SJSA1 (cell line): ENCODE measurements around the gene ITK. TPM values are rescaled to one million over a fixed set of nuclear protein-coding genes. Genes with fewer than 3 reads are reported as not detected.

Experiments used
- DNase-seq, 2 experiments: peaks; one replicate each; pipeline ENCODE4 v3.0.0-alpha.2; 2015 to 2020; ENCODE audit warnings: low spot score in 2 of 2, low read depth in 1 of 2
- H3K27ac ChIP-seq: fragments of 250-450 bp; sonication (Bioruptor Pico); 2 replicates; pipeline ENCODE4 v1.5.1; 2020; ENCODE audit warnings: mild to moderate bottlenecking, moderate library complexity
- H3K27me3 ChIP-seq: fragments of 250-450 bp; sonication (Bioruptor Pico); replicated peaks from 2 replicates; pipeline ENCODE4 v1.5.1; 2020; ENCODE audit warnings: mild to moderate bottlenecking, moderate library complexity
- H3K36me3 ChIP-seq: fragments of 250-450 bp; sonication (Bioruptor Pico); 2 replicates; pipeline ENCODE4 v1.5.1; 2020; ENCODE audit warnings: mild to moderate bottlenecking
- H3K4me1 ChIP-seq: fragments of 250-450 bp; sonication (Bioruptor Pico); replicated peaks from 2 replicates; pipeline ENCODE4 v1.6.1; 2021; ENCODE audit warnings: mild to moderate bottlenecking
- H3K4me3 ChIP-seq: fragments of 250-450 bp; sonication (Bioruptor Pico); 2 replicates; pipeline ENCODE4 v1.5.1; 2020; ENCODE audit warnings: mild to moderate bottlenecking
- H3K9me3 ChIP-seq: fragments of 250-450 bp; sonication (Bioruptor Pico); replicated peaks from 2 replicates; pipeline ENCODE4 v1.5.1; 2020; ENCODE audit warnings: mild to moderate bottlenecking
- total RNA-seq: library from RNA; depleted of rRNA; stranded (reverse); fragments of >200 nt; shearing (Covaris generic); gene quantifications from 2 replicates; pipeline ENCODE4 v1.2.3, GENCODE V29; 2014

Gene ITK
- total RNA-seq, 1 experiment from 2014 or later, result not detected

GRCh38 chr5:157278319-157279037 is 97.8 kb downstream of the ITK start:
- no peak for DNase-seq
- Histone ChIP-seq H3K36me3 (no peaks in the 10 kb centered on the region), H3K27ac (no peak overlapping the region), H3K27me3 (0 out of 2 replicates have a peak, but pooled peaks cover 3% of the 10 kb centered on the region), H3K4me1 (no peaks in the 10 kb centered on the region), H3K4me3 (no peak overlapping the region), H3K9me3 (0 out of 2 replicates have a peak, but pooled peaks cover 3% of the 10 kb centered on the region)

- no peaks in the 10 kb centered on the region for H3K36me3 ChIP-seq
- H3K9me3 ChIP-seq, result no peaks in the 10 kb centered on the region
- DNase-seq, result no peak
- no peak overlapping the region for H3K4me3 ChIP-seq
- H3K4me1 ChIP-seq, result no peaks in the 10 kb centered on the region
- 0 out of 2 replicates have a peak, but pooled peaks cover 3% of the 10 kb centered on the region for H3K27me3 ChIP-seq
- no peak overlapping the region for H3K27ac ChIP-seq
These were observed 99.1 kb downstream of the ITK start for GRCh38 chr5:157279605-157280239.

GRCh38 chr5:157280927-157281326 is 100.3 kb downstream of the ITK start:
- Histone ChIP-seq H3K4me1 (no peaks in the 10 kb centered on the region), H3K9me3 (no peaks in the 10 kb centered on the region), H3K4me3 (no peak overlapping the region), H3K36me3 (no peaks in the 10 kb centered on the region), H3K27me3 (0 out of 2 replicates have a peak, but pooled peaks cover 3% of the 10 kb centered on the region), H3K27ac (no peak overlapping the region)
- no peak for DNase-seq

GRCh38 chr5:157282150-157282549 is 101.5 kb downstream of the ITK start:
- Histone ChIP-seq H3K4me1 (no peaks in the 10 kb centered on the region), H3K27me3 (0 out of 2 replicates have a peak, but pooled peaks cover 3% of the 10 kb centered on the region), H3K27ac (no peak overlapping the region), H3K36me3 (no peaks in the 10 kb centered on the region), H3K4me3 (no peak overlapping the region), H3K9me3 (no peaks in the 10 kb centered on the region)
- no peak for DNase-seq

GRCh38 chr5:157283434-157283833 is 102.8 kb downstream of the ITK start:
- Histone ChIP-seq H3K27me3 (0 out of 2 replicates have a peak, but pooled peaks cover 3% of the 10 kb centered on the region), H3K4me1 (no peaks in the 10 kb centered on the region), H3K9me3 (no peaks in the 10 kb centered on the region)

DNA sequence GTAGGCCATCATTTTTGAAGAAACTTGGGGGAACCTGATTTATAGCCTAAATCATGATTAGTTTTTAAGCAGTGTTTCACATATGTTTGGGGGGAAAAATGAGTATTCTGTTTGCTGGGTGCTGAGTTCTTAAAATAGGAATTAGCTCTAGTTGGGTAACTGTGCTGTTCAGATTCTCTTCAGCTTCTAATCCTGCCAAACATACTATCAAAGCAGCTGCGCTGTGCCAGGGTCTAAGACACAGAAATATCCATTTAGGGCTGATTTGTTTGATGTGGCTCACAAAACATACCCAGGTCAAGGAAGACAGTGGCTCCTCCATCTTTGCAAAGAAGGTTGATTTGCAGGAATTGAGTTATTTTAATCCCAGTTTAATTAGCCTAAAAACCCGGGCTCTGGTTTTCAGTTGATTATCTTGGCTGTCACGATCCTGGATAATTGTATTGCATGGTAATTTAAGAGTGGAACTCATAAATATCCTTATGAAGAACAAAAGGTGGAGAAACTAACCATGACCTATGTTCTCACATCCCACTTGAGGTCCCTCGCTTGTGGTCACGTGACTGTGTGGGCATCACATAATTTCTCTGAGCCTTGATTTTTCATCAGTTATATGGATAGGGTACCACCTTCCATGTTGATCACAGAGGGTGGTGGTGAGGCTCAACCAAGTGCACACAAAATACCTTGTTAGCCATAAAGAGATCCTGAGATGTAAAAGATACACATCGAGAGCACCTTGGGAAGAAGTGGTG is 104.0 kb downstream of the ITK start:
- H3K4me1 ChIP-seq, result no peaks in the 10 kb centered on the region
- H3K27ac ChIP-seq, result no peak overlapping the region
- H3K27me3 ChIP-seq, result 0 out of 2 replicates have a peak, but pooled peaks cover 3% of the 10 kb centered on the region
- no peaks in the 10 kb centered on the region for H3K9me3 ChIP-seq
- H3K36me3 ChIP-seq, result no peaks in the 10 kb centered on the region
- no peak overlapping the region for H3K4me3 ChIP-seq
- no peak for DNase-seq

More at GRCh38 chr5:157283434-157283833, 102.8 kb downstream of the ITK start:
- no peak overlapping the region for H3K4me3 ChIP-seq
- H3K27ac ChIP-seq, result no peak overlapping the region
- H3K36me3 ChIP-seq, result no peaks in the 10 kb centered on the region
- no peak for DNase-seq

DNA sequence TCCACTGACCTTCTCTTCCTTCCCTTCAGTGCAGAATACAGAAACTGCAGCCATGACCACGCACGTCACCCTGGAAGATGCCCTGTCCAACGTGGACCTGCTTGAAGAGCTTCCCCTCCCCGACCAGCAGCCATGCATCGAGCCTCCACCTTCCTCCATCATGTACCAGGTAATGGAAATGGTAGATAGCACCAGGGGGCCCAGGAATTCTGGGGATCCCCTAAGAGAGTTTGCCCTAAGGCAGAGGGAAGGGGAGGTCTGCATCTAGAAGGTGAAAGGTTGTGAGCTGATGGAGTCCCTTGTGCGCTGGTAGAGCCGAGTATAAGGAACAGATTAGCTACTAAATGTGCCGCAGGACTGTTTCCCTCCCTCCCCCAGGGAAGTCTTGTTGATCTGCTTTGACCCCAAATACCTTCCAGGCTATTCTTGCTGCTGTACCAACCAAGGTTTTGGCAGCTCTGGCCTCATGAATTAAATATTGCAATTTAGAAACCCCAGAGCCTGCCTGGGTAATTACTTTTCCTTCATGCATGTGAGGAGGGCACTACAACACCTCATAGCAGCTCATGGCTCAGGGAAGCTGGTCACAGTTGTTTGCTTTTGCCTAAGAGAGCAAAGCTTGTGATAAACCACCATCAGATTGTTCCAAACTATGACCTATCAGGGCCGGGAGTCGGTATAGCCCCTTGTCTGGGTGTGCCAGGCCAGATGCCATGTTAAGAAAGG is 104.8 kb downstream of the ITK start:
- no peak overlapping the region for H3K4me3 ChIP-seq
- H3K36me3 ChIP-seq, result no peaks in the 10 kb centered on the region
- no peak for DNase-seq
- 0 out of 2 replicates have a peak, but pooled peaks cover 3% of the 10 kb centered on the region for H3K27me3 ChIP-seq
- peaks cover 8% of the 10 kb centered on the region for H3K4me1 ChIP-seq
- H3K27ac ChIP-seq, result no peak overlapping the region
- H3K9me3 ChIP-seq, result no peaks in the 10 kb centered on the region

DNA sequence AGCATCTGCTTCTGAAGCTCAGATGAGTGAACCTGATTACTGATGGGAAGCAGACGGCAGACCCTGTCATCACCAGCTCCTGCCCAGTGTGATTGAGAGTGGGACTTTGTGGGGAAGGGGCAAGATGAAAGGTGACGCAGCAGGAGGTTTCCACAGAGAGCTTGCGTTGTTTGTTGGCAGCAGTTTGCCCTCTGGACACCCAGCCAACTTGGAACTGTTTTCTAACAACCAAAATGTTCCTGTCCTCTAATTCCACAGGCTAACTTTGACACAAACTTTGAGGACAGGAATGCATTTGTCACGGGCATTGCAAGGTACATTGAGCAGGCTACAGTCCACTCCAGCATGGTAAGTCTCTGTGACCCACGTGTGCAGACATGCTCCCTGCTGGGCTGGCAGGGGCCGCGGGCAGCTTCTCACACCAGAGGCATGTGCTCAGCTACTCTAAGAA is 106.1 kb downstream of the ITK start:
- H3K27me3 ChIP-seq, result 0 out of 2 replicates have a peak, but pooled peaks cover 3% of the 10 kb centered on the region
- no peak for DNase-seq
- H3K9me3 ChIP-seq, result no peaks in the 10 kb centered on the region
- H3K36me3 ChIP-seq, result no peaks in the 10 kb centered on the region
- no peak overlapping the region for H3K4me3 ChIP-seq
- no peak overlapping the region for H3K27ac ChIP-seq
- H3K4me1 ChIP-seq, result peaks cover 16% of the 10 kb centered on the region

DNA sequence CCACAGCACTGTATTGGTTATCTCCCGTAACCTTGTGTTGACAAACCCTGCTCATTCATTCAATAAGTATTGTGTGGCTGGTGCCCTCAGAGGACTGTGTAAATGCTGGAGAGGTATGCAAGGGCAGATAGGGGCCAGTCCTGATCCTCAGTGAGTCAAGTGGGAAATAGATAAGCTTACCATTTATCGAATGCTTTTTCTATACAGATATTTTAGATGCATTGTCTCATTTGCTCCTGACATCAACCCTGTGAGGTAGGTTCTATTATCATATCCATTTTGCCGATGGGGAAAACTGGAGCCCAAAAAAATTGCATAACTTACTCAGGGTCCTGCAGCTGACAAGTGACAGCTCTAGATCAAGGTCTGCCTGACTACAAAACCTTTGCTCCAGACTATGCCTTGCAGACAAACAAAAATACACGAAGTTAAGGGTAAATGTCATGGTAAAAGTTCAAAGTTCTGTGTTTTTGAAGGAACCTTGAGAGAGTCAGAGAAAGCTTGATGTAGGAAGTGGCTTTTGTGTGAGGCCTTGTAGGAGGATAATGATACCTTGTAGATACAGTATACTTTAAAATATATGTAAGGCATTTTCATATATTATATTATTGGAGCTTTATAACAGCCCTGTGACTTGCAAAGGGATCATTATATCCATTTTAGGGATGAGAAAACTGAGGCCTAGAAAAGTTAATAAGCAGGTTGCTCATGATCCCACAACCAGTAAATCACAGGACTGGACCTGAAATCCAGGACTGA is 107.9 kb downstream of the ITK start:
- no peak overlapping the region for H3K27ac ChIP-seq
- H3K9me3 ChIP-seq, result no peaks in the 10 kb centered on the region
- no peaks in the 10 kb centered on the region for H3K27me3 ChIP-seq
- no peak for DNase-seq
- H3K4me1 ChIP-seq, result peaks cover 16% of the 10 kb centered on the region
- H3K36me3 ChIP-seq, result no peaks in the 10 kb centered on the region
- no peak overlapping the region for H3K4me3 ChIP-seq

DNA sequence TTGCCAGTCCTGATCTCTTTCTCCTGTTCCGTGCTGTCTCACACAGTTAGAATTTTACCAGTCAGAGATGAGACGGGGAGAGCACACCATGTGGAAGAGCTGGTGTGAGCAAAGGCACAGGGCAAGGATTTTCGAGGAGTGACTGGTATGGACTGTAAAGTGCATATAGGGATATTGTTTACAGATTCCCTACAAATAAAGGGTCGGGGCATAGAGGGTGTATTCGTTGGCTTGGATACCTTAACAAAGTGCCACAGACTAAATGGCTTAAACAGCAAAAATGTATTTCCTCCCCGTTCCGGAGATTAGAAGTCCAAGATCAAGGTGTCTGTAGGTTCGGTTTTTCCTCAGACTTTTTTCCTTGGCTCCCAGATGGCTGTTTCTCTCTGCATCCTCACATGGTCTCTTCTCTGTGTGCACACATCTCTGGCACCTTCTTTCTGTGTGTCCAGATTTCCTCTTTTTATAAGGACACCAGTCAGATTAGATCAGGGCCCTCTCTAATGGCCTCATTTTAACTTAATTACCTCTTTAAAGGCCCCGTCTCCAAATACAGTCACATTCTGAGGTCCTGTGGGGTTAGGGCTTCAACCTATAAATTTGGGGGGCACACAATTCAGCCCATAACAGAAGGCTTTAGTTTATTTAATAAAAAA is 108.7 kb downstream of the ITK start:
- H3K27me3 ChIP-seq, result no peaks in the 10 kb centered on the region
- H3K4me3 ChIP-seq, result no peak overlapping the region
- H3K27ac ChIP-seq, result no peak overlapping the region
- no peaks in the 10 kb centered on the region for H3K9me3 ChIP-seq
- peaks cover 16% of the 10 kb centered on the region for H3K4me1 ChIP-seq
- DNase-seq, result no peak
- no peaks in the 10 kb centered on the region for H3K36me3 ChIP-seq

GRCh38 chr5:157290156-157290980 is 109.7 kb downstream of the ITK start:
- Histone ChIP-seq H3K27ac (no peak overlapping the region; the same call in 1 of the 2 replicates), H3K27me3 (no peaks in the 10 kb centered on the region), H3K36me3 (no peaks in the 10 kb centered on the region), H3K4me1 (peaks cover 16% of the 10 kb centered on the region), H3K9me3 (no peaks in the 10 kb centered on the region), H3K4me3 (no peak overlapping the region)
- peak; percentile 78 to 86 for DNase-seq
